HG03095 (cell line): Measurements from ENCODE around the gene COL25A1.
"Not testable (repeated sequence)": the region's sequence is repeated elsewhere in the genome, so short reads cannot be mapped to it uniquely, and the experiment has no call there.

ENCODE experiments used
- ATAC-seq: cut with Tn5 transposase; IDR thresholded peaks from one replicate; pipeline ENCODE4 v1.9.1; 2021; ENCODE audit warnings: moderate library complexity; ENCODE audit not compliant: unreplicated experiment

The COL25A1 gene

DNA sequence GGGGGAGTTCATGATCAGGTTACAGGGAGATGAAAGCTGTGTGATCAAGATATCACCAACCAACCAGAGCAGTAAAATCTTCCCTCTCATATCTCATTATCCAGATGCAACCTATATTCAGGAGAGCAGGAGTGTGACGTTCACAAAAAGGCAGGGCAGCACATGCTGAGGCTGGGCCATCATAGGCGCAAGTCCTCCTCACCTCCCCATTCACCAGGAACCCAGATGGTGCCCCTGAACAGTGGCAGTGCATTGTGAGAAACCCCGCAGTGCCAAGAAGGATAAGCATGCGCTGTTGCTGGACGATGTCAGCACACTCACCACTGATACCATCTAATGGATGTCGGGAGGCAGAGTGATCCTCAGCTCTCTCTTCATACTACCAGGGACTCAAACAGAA is 170.9 kb downstream of the COL25A1 start:
- no peak for ATAC-seq

DNA sequence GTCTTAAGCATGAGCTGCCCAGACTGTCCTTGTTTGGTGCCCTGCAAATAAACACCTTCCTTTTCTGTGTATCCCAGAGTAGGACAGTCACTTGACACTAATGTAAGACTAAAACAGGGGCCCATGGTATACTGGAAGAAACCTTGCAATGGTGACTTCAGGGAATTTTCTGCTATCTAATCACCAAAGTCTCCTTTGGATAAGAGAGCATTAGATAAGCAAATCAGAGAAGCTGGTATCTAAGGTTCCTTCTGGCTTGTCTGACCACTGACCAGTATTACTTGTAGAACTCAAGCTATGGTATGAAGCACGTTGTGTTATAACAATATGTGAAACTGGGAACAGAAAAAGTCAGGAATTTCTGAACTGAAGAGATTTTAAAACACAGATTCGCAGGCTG is 173.9 kb downstream of the COL25A1 start:
- no peak for ATAC-seq

DNA sequence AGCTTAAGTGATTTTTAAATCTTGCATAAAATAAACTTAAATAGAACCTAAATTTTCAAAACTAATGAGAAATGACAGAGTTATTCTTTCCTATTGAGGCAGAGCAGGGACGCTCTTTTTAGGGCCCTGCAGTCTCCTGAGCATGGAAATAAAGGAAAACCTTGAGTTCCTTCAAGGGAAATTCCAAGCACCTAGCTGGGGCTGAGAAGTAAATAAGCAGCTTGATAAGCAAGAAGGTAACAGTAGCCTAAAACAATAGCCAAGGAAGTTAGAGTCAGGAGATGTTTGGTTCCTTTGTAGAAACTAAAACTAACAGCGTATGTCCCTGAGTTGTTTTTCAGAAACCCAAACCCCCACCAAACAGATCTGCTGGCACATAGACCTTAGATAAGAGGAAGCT is 174.6 kb downstream of the COL25A1 start:
- no peak for ATAC-seq

DNA sequence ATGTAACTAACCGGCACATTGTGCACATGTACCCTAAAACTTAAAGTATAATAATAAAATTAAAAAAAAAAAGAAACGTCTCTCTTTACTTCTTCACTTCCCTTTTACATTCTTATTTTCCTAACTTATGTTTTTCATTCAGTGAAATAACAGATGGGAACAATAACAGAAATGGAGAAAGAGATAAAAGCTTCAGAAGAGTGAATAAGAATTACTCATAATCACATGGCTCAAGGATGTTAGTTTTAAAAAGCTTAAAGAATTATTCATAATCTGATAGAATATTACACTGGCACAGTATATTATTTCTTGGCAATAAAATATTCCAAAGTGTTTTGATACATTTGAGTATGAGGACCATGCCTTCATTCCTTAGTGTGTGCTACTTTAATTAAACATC is 175.6 kb downstream of the COL25A1 start:
- no peak for ATAC-seq

DNA sequence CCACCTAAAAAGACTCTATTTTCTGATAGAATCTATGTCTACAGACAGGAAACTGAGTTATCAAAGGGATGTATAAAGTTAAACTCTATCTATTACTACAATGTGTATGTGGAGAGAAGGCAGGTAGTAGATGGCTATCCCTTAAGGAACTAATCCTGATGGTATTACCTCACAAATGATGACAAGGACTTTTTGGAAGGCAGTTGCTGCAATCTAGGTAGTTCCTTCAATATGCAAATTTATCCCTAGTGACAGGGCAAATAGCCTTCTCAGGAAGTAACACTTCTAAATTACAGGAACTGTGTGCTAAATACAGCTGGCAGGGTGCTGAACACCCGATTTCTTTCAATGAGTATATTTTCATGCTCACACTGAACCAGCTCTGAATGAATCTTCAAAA is 177.4 kb downstream of the COL25A1 start:
- no peak for ATAC-seq

DNA sequence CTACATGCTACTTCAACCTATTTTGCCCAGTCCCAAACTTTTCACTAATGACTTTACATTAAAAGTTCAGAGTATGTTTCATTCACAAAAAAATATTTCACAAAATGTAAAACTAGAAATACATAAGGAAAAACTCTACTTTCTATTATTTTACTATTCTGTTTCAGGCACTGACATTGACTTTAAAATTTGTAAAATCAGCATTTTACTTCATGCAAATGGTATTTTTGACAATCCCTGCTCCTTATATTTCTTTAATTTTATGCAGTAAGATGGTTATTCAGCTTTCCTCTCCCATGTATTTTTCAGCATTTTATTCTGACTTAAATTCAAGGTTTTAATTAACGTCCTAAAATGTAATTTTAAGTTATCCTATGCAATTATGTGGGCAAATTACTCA is 178.5 kb downstream of the COL25A1 start:
- no peak for ATAC-seq

DNA sequence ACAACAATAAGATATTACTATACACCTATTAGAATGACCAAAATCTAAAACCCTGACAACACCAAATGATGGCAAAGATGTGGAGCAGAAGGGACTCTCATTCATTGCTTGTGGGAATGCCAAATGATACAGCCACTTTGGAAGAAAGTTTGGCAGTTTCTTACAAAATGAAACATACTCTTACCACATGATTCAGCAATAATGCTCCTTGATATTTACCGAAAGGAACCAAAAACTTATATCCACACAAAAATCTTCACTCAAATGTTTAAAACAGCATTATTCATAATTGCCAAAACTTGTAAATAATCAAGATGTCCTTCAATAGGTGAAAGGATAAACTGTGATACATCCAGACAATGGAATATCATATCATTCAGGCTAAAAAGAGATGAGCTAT is 180.9 kb downstream of the COL25A1 start:
- no peak for ATAC-seq

DNA sequence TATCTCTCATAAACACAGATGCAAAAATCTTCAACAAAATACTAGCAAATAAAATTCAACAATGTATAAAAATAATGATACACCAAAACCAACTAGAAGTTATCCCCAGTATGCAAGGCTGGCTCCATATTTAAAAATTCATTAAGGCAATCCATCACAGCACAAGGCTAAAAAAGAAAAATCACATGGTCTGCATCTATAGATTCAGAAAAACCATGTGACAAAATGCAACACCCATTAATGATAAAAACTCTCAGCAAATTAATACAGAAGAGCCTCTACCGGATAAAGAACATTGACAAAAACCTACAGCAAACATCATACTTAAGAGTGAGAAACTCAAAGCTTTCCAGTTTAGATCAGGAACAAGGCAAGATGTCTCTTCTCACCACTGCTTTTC is 182.6 kb downstream of the COL25A1 start:
- ATAC-seq: no peak

DNA sequence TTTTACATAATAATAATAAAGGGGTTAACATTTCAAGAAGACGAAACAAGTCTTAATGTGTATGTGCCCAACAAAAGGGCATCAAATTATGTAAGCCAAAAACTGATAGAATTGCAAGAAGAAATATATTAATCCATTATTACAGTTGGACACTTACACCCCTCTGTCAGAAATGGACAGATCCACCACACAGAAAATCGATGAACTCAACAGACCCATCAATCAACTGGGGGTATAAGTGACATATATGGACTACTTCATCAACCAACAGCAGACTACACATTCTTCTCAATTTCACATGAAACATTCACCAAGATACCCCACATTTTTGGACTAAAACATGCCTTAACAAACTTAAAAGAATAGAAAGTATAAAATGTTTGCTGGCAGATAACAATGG is 183.8 kb downstream of the COL25A1 start:
- ATAC-seq: no peak

DNA sequence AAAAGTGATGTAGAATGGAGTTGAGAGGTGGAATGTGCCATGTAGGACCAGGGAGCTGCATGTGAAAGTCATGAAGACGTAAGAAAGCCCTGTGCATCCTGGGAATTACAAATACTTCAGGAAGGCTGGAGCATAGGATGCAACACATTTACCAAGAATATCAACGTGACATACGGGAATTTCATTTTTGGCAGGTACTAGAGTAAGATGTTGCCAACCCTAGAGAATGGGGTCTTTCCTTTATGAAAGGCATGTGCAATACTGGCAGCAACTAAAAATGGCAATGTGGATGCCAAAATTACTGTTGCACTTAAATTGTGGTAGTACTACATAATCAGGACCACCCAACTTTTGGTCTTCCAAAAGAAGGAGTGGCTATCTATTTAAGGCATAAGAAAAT is 188.0 kb downstream of the COL25A1 start:
- no peak for ATAC-seq

DNA sequence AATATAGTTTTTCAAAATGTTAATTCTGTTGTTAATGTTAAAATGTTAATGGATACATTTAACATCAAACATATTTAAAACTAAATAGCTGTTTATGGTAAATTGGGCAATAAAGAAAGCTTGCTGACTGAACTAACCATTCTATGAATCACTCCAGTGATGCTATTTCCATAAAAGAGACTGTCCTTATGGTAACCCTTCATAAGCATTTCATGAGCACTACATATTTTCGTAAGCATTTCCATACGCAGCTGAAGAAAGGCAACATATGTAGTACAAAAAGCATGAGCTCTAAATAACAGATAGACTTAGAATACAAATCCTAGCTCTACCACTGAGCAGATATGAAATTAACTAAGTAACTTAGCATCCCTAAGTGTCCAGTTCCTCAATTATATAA is 188.9 kb downstream of the COL25A1 start:
- no peak for ATAC-seq

DNA sequence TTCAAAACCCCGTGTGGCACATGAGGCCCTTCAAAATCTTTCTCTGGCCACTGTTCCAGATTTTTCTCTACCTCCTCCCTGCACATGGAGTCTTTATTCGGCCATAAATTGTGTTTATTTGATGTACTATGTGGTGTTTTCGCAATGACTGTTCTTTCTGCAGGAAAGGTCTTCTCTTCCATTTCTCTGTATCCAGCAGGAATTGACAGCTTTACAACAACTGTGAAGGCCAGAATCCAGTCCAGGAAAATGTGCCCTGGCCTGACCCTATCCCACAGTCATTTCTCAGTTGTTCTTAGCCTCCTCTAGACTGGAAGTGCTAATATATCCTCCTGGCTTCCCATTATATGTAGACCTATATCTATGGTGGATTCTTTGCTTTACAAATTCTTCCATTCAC is 191.4 kb downstream of the COL25A1 start:
- no peak for ATAC-seq

DNA sequence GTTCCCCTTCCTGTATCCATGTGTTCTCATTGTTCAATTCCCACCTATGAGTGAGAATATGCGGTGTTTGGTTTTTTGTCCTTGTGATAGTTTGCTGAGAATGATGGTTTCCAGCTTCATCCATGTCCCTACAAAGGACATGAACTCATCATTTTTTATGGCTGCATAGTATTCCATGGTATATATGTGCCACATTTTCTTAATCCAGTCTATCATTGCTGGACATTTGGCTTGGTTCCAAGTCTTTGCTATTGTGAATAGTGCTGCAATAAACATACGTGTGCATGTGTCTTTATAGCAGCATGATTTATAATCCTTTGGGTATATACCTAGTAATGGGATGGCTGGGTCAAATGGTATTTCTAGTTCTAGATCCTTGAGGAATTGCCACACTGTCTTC is 194.2 kb downstream of the COL25A1 start:
- ATAC-seq: not testable (repeated sequence)

DNA sequence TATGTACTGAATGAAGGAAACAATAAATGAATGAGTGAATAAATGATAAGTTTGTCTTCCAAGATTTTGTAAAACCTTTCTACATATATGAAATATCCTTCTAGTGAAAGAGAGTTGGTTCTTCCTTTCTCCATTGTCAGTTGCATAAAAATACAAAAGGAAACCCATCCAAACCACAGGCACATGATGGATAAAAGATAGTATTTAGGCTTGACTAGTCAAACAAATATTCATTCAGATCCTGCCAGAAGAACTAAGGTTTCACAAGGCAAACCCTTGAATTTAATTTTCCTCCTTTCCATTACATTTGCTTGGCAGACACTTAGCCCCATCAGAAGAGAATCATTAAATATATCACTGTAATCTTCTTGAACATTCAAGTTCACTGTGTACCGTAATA is 208.4 kb downstream of the COL25A1 start:
- ATAC-seq: no peak

DNA sequence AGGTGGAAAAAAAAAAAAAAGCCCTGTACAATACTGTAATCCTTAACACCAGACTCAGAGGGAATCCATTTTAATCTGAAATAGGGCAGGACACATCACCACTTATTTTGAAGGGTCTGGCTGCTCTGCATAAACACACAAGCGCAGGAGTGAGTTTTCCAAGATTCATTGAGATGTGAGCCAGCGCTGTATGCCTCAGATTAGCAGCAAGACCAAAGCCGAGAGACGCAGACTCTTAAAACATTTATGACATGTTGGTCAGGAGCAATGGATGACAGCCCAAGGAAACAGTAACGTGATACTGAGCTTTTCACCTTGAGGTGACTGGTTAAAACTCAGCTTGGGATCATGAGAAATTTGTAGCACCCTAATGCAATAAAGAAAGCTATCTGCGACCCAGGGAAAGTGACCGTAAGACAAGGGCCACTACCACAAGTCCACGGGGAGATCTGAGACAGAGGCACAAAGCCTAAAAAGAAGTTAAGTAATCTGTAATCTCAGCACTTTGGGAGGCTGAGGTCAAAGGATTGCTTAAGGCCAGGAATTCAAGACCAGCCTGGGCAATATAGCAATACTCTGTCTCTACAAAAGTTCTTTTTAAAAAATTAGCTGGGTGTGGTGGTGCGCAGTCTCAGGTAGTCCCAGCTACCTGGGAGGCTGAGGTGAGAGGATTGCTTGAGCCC is 210.6 kb downstream of the COL25A1 start:
- no peak for ATAC-seq

DNA sequence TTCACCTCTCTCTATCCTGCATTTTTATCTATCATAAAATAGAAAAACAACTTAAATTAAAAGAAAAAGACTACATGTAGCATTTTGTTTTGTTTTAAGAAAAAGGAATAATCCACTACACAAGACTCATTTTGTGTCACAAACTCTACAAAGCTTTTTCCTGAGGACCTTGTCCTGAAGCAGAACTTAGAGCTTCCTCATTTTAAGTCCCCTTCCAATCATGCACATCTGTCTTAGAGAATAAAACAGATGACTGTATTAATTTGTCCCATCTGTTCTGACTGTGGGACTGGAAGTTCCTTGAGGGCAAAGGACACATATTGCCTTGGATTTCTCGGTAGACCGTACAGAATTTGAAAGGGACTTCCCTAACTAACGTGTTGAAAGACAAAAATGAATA is 218.5 kb downstream of the COL25A1 start:
- no peak for ATAC-seq

DNA sequence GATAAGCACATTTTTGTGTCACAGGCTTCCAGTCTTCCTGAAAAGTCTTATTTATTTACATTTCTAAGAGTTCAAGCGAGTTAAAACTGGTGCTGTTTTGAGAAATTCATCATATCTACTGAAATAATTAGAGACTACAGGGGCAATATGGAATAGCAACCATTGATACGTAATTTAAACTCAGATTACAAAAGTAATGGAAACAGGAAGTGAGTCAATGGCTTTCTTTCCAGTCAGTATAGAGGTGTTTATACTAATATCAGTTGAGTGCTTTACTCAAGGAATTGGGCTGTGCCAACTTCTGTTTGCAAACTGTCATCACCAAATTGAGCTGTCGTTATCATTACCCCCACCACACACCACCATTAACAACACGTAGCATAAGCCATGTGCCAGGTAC is 222.7 kb downstream of the COL25A1 start:
- ATAC-seq: no peak

DNA sequence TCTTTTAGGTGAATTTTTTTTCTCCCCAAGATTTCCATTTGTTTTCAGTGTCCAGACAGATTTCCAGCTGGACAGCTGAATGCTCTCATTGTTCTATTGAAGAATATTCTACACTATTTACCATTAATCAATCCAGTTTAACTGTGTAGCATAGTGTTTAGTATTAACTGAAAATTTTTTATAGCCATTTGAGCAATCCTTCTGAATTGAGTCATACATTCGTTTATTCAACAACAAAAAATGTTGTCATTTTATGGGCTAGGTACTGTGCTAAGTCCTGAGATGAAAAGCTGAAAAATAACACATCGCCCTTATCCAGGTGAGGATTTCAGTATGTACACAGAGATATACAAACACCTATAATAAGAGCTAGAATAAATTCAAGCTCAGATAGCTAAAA is 223.3 kb downstream of the COL25A1 start:
- no peak for ATAC-seq

DNA sequence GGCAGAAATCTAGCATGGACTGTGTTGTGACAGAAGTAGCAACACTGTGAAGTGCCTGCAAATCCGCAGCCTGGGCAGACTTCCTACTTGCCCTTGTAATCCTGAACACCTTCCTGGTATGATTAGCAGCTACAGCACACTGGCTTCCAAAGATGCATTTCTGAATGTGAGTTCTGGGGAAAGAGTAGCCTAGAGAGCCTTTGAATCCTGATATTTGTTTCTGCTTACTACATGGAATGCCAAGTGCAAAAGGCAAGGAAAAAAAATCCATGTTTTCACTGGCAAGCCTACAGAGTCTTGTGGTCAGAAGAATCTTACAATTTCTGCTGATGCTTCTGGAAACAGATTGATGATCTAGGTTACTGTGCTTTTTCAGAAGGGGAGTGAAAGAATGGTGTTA is 223.7 kb downstream of the COL25A1 start:
- ATAC-seq: no peak

DNA sequence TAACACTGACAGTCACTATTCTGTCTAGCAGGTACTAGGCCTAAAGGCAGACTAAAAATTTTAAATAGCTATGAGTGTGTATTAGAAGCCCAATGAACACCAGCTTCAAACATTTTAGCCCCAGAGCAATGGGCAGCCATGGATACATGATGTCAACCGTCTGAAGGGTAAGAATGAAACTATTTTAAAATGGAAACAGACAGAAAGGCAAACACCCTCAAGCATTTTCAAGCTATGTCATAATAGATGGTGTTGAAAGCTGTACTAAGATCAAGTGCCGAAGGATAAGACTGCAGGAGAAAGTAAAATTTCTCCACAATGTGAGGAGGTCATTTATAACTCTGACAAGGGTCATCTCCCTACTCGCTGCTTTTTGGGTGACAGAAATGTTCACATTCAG is 225.0 kb downstream of the COL25A1 start:
- ATAC-seq: no peak

DNA sequence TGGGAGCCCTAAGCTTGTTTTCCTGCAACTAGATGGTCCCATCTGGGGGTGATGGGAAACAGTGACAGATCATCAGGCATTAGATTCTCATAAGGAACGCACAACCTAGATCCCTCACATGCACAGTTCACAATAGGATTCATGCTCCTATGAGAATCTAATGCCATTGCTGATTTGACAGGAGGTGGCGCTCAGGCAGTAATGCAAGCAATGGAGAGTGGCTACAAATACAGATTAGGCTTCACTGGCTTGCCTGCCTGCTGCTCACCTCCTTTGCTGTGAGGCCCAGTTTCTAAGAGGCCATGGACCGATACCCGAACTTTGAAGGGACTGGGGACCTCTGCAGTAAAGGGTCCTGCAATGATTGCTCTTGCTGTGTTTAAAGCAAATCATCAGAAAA is 225.7 kb downstream of the COL25A1 start:
- not testable (repeated sequence) for ATAC-seq

DNA sequence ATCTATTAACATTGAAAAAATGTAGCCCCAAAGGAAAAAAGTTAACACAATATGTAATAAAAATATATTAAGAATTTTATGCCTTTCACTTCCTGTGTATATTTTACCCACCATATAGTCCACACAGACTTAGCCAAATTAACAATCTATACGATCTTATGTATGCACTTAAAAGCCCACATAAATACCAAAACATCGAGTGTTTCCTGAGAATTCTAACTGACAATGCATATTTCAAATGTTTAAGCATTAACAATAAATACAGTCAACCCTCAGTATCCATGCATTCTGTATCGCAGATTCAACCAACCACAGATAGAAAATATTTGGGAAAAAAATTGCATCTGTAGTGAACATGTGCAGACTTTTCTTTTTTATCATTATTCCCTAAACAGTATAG is 226.8 kb downstream of the COL25A1 start:
- no peak for ATAC-seq

DNA sequence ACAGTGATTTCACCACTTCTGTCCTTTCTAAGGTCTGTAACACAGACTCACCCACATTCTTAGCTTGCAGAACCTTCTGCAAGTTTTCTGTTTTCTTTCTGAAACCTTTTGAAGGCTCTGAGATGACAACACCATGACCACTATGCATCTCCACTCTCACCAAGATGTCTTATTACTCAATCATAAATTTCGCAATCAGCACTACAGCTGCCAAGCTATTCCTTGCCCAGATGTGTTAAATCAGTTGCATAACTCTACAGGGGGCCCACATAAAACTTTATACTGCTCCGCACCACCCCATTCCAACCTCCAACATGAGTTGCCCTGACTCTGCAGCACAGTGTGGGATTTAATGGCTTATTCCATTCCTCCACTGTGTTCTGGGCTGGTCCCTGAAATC is 229.9 kb downstream of the COL25A1 start:
- ATAC-seq: no peak

DNA sequence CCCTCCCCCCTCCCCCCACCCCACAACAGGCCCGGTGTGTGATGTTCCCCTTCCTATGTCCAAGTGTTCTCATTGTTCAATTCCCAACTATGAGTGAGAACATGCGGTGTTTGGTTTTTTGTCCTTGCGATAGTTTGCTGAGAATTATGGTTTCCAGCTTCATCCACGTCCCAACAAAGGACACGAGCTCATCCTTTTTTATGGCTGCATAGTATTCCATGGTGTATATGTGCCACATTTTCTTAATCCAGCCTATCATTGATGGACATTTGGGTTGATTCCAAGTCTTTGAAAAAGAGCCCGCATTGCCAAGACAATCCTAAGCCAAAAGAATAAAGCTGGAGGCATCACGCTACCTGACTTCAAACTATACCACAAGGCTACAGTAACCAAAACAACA is 231.8 kb downstream of the COL25A1 start:
- not testable (repeated sequence) for ATAC-seq
